Measurements from ENCODE around the gene CDK18. TPM values are rescaled to one million over a fixed set of nuclear protein-coding genes. Genes with fewer than 3 reads are reported as not detected.

Gene CDK18
- total and polyA plus RNA-seq, 10 of the 15 experiments (the other 5 are each of a cell fraction or from before 2014, with no cell fraction given) = 0.13 to 4.4 (median 0.52) TPM; not detected in 2

- DNase-seq (ENCODE audit: low read depth, low spot score) = no peak
- Histone ChIP-seq H4K20me1 (ENCODE audit: control insufficient read depth, insufficient read depth) (no peaks in the 10 kb centered on the region), H2AFZ (ENCODE audit: control insufficient read depth, low read depth, low read length) (no peak overlapping the region), H3K36me3 (ENCODE audit: control insufficient read depth in 2 of 2, insufficient read depth in 2 of 2, low read length in 1 of 2) (no peaks in the 10 kb centered on the region), H3K79me2 (ENCODE audit: control insufficient read depth, insufficient read depth, low read length) (no peaks in the 10 kb centered on the region), H3K27me3 (replicated peaks in 1 of 2; ENCODE audit: control insufficient read depth in 2 of 2, insufficient read depth in 2 of 2, low read length in 1 of 2) (peaks cover 0 to 5% of the 10 kb centered on the region in 2 experiments; a peak in 2 of 4 replicates), H3K4me1 (ENCODE audit: control insufficient read depth, insufficient read depth, low read length) (peaks cover 10% of the 10 kb centered on the region), H3K27ac (ENCODE audit: control insufficient read depth, insufficient read depth) (no peak overlapping the region), H3K4me2 (ENCODE audit: control insufficient read depth, insufficient read depth) (no peak overlapping the region), H3K9ac (ENCODE audit: control insufficient read depth, insufficient read depth, low read length) (no peak overlapping the region), H3K9me3 (replicated peaks; ENCODE audit: control insufficient read depth, insufficient read depth, low read length) (no peaks in the 10 kb centered on the region), H3K4me3 (no peak overlapping the region)
- ChIA-PET RAD21 (ENCODE audit: unreplicated experiment) (interaction anchor here (1.2 to 1.3 kb wide), 2 partner anchors 54 to 399 kb away, joined by 3 read pairs; no protein-coding TSS in a partner anchor), SMC1A (ENCODE audit: uncharacterized antibody, unreplicated experiment) (no interaction called here), POLR2A (interaction anchor here (0.8 kb wide), 1 partner anchor 13 kb away, joined by 3 read pairs; no protein-coding TSS in a partner anchor), CTCF (interaction anchor here (0.9 to 1.1 kb wide), 3 partner anchors 13 to 81 kb away, joined by 3 to 4 read pairs (median 4); no protein-coding TSS in a partner anchor)
- no peak for ATAC-seq
- in situ Hi-C loops (cut with MboI) = no loop called here
- TF ChIP-seq HCFC1 (IDR thresholded peaks at IDR 0.05; ENCODE audit: low read length) = no peak
- no peak for TF ChIP-seq IRF4 (IDR thresholded peaks at IDR 0.05; ENCODE audit: low read depth, low read length)
- TF ChIP-seq FOXM1 (IDR thresholded peaks at IDR 0.05; ENCODE audit: low read depth, low read length) = no peak
- TF ChIP-seq MAX (IDR thresholded peaks at IDR 0.05; ENCODE audit: low read depth, low read length) = no peak
- no peak for TF ChIP-seq CEBPB (IDR thresholded peaks at IDR 0.05; ENCODE audit: borderline replicate concordance in 1 of 2, low read depth in 2 of 2, low read length in 2 of 2)
- TF ChIP-seq MYB (IDR thresholded peaks at IDR 0.05; ENCODE audit: borderline replicate concordance, low read depth, low read length) = no peak
- no peak for TF ChIP-seq RELA (IDR thresholded peaks at IDR 0.05; ENCODE audit: borderline replicate concordance, partially characterized antibody)
- no peak for TF ChIP-seq ATF3 (IDR thresholded peaks at IDR 0.05; ENCODE audit: borderline replicate concordance, extremely low read depth, low read depth, low read length)
- TF ChIP-seq DPF2 (IDR thresholded peaks at IDR 0.05) = no peak
- TF ChIP-seq SUPT20H (IDR thresholded peaks at IDR 0.05; ENCODE audit: borderline replicate concordance, control insufficient read depth, low read depth, low read length) = no peak
- no peak for TF ChIP-seq KLF5 (IDR thresholded peaks at IDR 0.05; ENCODE audit: partially characterized antibody)
- TF ChIP-seq NBN (IDR thresholded peaks at IDR 0.05) = no peak
- BruUV-seq (replicated peaks) = no TSS peak
- FAIRE-seq = no peak
- WGBS (ENCODE audit: insufficient coverage, insufficient replicate concordance, low lambda C conversion rate, missing lambda C conversion rate) = 43% methylated on average over 13 of the region's 13 CpGs
- intact Hi-C loops (cut with micrococcal nuclease; ENCODE audit: unreplicated experiment) = no loop called here
Measured at GRCh38 chr1:205577874-205578658, 73.6 kb downstream of the CDK18 start.

All from GM12878 (cell line).